HG02678 (cell line): ENCODE measurements around the gene CASD1.

ENCODE experiments used
- ATAC-seq: cut with Tn5 transposase; IDR thresholded peaks from one replicate; pipeline ENCODE4 v1.9.1; 2021; ENCODE audit warnings: mild to moderate bottlenecking, moderate library complexity; ENCODE audit not compliant: unreplicated experiment

The CASD1 gene

DNA sequence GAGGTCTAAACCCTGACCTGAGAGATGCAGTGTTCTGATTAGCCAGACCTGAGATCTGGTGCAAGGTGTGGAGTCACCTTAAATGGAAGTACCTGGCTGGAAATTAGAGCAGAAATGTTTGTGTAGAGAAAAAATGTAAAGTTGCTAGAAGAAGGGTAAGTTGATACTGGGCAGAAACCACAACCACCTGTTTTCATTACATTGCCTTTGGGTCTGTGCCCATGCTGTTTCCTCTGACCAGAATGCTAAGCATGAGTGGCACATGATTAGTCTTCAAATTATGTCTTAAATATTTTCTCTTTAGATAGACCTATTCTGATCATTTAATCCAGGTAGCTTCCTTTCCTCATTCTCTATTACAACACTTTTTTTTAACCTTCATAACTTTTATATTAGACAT lies 69.0 kb downstream of the CASD1 start:
- ATAC-seq, result no peak

DNA sequence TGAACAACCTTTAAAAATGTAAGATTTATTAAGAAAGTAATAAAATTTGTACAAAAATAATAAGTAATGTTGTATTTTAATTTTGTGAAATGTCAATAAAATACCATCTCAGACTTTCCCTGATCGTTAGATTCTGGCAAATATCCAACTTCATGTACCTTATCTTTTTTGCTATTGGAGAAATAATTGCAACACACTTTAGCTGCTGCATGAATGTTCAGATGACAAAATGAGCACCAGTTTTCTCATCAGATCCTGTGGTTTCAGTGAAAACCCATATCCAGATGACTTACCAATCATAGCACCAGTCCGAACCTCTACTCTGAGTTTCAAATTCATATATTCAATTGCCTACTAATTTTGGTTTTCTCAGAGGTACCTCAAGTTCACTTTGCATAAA lies 69.9 kb downstream of the CASD1 start:
- ATAC-seq, result no peak

DNA sequence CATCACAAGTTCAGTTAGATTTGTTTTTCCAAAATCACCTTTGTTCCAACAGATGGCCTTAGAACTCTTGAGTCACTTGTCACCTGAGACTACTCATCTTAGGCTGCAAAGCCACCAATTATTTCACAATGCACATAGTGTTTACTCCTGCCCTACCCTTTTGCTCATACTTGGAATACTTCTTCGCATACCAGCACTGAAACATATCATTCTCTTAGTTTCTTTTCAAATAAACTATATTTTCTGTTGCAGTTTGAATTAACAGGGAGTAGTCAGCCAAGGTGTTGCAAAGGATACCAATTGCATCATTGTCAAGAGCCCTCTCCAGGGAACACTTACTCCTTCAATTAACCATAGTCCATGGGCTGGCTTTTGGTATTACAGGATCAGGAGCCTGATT lies 71.0 kb downstream of the CASD1 start:
- no peak for ATAC-seq

DNA sequence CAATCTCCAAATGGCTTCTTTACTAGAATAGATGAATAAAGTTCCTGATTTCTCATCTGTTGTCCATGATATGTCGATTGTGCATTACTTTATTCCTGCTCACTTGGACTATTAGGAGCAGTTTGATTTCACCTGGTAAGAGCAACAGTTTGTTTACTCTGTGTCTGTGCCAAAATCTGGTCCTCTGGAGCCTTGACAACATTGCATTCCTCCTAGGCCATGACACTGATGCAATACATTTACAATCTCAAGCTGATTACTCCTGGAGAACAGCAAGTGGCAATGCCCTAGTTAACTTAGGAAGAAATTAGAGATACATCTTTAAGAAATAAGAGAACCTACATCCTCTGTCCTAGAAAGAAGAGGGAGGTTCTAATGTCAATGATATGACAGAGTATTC lies 74.5 kb downstream of the CASD1 start:
- no peak for ATAC-seq

DNA sequence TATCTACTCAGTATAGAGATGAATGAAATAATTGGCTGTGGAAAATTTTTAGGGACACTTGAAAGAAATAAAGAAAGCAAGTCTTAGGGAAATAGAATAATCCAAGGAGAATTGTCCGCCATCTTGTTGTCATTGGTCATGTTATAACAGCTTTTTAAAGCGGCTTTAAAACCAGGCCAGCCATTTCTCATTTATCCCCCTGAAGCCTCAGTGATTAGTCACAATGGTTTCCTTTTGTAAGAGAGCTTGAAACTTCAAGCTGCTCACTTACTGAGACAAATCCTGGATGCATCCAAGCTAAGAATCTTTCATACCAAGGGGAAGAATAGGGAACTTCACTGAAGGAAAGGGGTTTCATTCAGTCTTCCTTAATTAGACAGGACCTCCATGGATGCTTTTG lies 78.5 kb downstream of the CASD1 start:
- ATAC-seq, result no peak

DNA sequence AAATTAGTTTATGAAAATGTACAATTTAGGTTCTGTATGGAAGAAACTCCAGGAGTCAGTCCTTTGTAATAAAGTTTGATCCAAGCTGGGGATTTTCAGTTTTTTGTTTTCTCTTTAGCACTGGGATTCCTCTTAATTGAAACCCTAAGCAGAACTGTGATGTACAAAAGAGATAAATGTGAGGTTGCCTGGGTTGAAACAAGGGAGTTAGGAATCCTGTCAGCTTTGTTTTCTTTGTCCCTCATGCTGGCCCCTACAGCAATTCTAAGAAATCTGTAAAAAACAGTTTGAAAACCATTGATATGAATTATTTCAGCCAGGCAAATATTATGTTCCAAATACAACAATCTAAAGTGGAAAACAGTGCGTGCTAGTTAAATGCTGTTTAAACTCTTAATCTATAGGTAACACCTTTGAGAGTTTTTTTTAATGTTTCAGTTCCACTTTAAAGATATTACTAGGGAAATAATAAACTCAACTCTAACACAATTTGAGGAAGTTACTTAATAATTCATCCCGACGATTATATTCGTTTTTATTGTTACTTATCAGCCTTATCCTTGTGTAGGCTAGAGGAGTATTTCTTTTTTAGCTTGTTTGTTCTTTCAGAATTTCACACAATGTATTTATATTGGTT lies 81.0 kb downstream of the CASD1 start:
- peak; percentile 45 for ATAC-seq

DNA sequence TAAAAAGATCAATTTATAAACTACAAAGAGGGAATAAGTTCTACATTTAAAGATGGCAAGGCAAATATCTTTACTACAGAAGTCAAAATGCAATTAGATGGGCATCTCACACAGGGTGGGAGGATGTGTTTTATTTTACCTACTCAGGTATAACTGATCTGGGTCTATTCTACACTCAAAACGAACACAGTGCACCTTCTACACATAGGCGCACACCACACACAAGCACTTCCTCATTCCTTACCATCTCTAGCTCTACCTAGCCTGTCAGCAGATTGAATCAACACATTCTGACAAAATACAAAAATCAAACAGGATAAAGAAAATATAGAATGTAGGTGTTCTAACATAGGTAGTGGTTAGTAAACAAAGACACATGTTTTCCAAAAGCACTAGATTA lies 81.6 kb downstream of the CASD1 start:
- peak; percentile 77 for ATAC-seq

DNA sequence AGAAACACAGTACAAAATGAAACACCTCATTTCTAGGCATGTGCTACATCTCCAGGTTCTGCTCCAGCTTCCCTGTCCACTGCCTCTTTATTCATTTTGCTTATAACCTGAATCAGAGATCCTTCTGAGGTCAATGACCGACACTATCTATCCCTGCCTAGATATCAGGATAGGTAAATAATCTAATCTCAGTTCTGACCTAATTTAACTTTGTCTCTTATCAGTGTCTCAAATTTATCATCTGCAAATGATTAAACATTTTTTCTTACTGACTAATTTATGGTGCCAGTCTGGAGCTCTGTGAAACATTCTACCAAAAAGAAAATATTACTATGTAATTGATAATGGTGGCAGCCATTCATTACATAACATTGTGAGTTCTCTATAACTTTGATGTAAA lies 85.3 kb downstream of the CASD1 start:
- no peak for ATAC-seq

DNA sequence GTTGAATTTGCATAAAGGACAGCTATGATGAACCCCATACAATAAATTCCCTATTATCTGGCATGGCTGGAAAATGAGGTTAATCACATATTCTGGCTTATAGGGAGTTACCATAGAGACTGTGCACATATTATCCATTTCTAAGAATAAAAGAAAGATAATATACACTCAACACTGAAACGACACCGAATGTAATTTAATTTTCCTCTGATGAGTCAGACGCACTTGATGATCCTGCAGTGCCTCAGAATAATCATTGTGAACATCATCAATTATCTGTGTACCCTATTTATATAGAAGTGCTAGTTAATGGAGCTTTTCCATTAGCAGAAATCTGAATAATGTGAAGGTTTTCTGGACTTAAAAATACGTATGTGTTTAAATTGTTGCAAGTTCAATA lies 86.1 kb downstream of the CASD1 start:
- no peak for ATAC-seq

DNA sequence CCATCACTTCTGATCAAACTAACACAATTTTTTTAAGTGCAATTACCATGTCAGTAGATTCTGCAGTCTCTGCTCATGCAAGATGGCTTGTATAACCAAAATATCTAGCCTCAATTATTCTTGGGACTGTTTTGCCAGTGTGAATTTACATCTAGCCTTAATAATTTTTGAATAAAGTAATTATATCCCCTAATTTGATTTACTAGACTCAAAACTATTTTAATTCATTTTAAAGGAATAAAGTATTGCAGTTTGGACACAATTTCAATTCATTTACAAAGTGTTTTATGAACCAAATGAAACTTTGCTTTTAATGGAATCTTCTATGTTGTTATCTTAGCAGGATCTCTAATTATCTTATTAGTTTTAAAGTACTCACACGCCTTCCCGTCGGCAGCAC lies 90.7 kb downstream of the CASD1 start:
- no peak for ATAC-seq

DNA sequence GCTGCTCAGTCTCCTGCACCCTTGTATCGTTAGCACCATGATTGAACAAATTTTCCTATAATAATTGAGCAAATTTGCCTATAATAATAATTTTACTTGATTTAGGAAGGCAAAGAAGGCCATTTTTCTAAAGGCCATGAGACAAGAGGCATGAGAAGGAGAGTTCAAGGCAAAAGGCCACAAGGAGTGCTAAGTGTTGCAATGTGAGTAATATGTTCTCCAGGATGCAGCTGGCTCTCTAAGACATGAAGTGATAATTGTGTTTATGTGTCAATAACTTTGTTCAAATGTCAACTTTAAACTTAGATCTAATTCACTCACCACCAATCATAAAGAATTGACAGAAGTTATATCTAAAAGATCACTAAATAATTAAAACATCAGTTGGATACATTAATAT lies 92.6 kb downstream of the CASD1 start:
- no peak for ATAC-seq

DNA sequence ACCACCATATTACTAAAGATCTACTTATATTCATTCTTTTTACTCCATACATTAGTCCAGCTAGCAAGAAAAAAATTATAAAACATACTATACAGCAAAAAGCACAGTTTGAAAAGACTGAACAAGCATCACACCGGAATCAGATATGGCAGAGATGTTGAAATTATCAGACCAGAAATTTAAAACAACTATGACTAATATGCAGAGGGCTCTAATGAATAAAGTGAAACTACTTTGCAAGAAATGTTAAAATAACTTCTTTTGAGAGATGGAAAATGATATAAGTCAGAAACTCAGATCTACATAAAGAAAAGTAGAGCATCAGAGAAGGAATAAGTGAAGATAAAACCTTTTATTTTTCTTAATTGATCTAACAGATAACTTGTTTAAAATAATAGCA lies 95.4 kb downstream of the CASD1 start:
- no peak for ATAC-seq
